GM12891 (cell line): ENCODE measurements around the gene HRG.

ENCODE experiments used
- PAX5 ChIP-seq: IDR thresholded peaks from 2 replicates; pipeline ENCODE4 v1.6.1; 2011; ENCODE audit warnings: low read length, moderate library complexity, mild to moderate bottlenecking; ENCODE audit not compliant: insufficient read depth, severe bottlenecking
- POLR2A ChIP-seq: IDR thresholded peaks from 2 replicates; pipeline ENCODE4 v1.6.1; 2011; ENCODE audit warnings: low read depth, low read length, control low read depth
- POLR2AphosphoS5 ChIP-seq: IDR thresholded peaks from 2 replicates; pipeline ENCODE4 v1.6.1; 2011; ENCODE audit warnings: low read depth, low read length, control low read depth
- SPI1 ChIP-seq: IDR thresholded peaks from 2 replicates; pipeline ENCODE4 v1.6.1; 2011; ENCODE audit warnings: low read depth, low read length, control low read depth
- TAF1 ChIP-seq: IDR thresholded peaks from 2 replicates; pipeline ENCODE4 v1.6.1; 2011; ENCODE audit warnings: low read depth, low read length, control low read depth

DNA sequence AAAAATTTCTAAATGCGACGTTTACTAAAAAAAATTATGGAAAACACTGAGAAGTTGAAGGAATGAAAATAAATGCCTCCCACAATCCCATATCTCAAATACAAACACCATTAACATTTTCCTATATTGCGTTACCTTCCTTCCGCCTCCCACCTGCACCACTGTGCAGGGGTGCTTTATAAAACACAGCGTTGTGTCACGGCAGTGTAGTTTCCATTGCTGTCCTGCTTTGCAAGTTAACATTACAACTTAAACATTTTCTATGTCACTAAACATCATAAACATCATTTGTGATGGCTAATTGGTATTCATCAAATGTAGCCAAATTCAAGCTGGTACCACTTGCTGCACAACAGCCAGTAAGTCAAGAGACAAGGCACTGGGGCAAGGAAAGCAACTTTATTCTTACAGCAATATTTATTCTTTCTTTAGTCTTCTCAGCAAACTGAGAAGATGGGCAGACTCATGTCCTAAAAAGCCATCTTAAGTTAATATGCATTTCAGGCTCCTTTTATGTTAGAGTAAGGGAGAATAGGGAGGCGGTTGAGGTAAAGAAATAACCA is 37.9 kb upstream of the HRG start:
- TF ChIP-seq TAF1: no peak
- no peak for TF ChIP-seq POLR2A
- no peak for TF ChIP-seq POLR2AphosphoS5
- TF ChIP-seq SPI1: no peak
- no peak for TF ChIP-seq PAX5
